ENCODE results near the gene CTSL.
A peak's percentile ranks its signal among the peaks of the same experiment; 100 is the strongest.

The CTSL gene

GRCh38 chr9:87725900-87726709, at the start of gene CTSL:
CTSL (plus strand) TSS chr9:87726119; CDS start chr9:87727604, 1,485 bp downstream.
- CTCF ChIA-PET = interaction anchor here (0.6 to 1.6 kb wide), 5 partner anchors 11 to 87 kb away, joined by 3 to 6 read pairs (median 4); no protein-coding TSS in a partner anchor
- peak within 1 kb of the TSS; percentile 84 for H3K27ac ChIP-seq
- peak; percentile 87 for DNase-seq (ENCODE audit: low spot score)
- no peak; the same call in 1 of the 2 replicates for TF ChIP-seq CTCF (conservative IDR thresholded peaks at IDR 0.05; ENCODE audit: low read depth)
- POLR2A ChIA-PET (ENCODE audit: low non-redundant PET) = interaction anchor here (0.5 to 2.2 kb wide), 2 partner anchors 8 to 12 kb away, joined by 4 to 10 read pairs; no protein-coding TSS in a partner anchor

GRCh38 chr9:87676976-87677775, 48.7 kb upstream of the CTSL start:
- ChIA-PET POLR2A (ENCODE audit: low non-redundant PET) (no interaction called here), CTCF (interaction anchor here (0.6 to 2.0 kb wide), 4 partner anchors 14 to 996 kb away, joined by 3 to 15 read pairs (median 4); no protein-coding TSS in a partner anchor)
- DNase-seq (ENCODE audit: low spot score) = no peak
- no peak overlapping the region for H3K27ac ChIP-seq
- TF ChIP-seq CTCF (conservative IDR thresholded peaks at IDR 0.05; ENCODE audit: low read depth) = no peak

- DNase-seq (ENCODE audit: low spot score) = no peak
- POLR2A ChIA-PET (ENCODE audit: low non-redundant PET) = no interaction called here
- CTCF ChIA-PET = interaction anchor here (0.6 to 2.0 kb wide), 6 partner anchors 12 to 1149 kb away, joined by 3 to 15 read pairs (median 3); no protein-coding TSS in a partner anchor
- no peak overlapping the region for H3K27ac ChIP-seq
- no peak for TF ChIP-seq CTCF (conservative IDR thresholded peaks at IDR 0.05; ENCODE audit: low read depth)
Observed at GRCh38 chr9:87677776-87678587, 47.9 kb upstream of the CTSL start.

GRCh38 chr9:87678650-87679355, 47.1 kb upstream of the CTSL start:
- peak; percentile 74 for TF ChIP-seq CTCF (conservative IDR thresholded peaks at IDR 0.05; ENCODE audit: low read depth)
- POLR2A ChIA-PET (ENCODE audit: low non-redundant PET) = no interaction called here
- no peak overlapping the region for H3K27ac ChIP-seq
- CTCF ChIA-PET = interaction anchor here (0.7 to 2.0 kb wide), 3 partner anchors 11 to 351 kb away, joined by 3 to 15 read pairs (median 3); no protein-coding TSS in a partner anchor
- peak; percentile 82 for DNase-seq (ENCODE audit: low spot score)

- CTCF ChIA-PET = interaction anchor here (1.2 kb wide), 1 partner anchor 131 kb away, joined by 6 read pairs; no protein-coding TSS in a partner anchor
- DNase-seq (ENCODE audit: low spot score) = no peak
- no peak overlapping the region for H3K27ac ChIP-seq
- TF ChIP-seq CTCF (conservative IDR thresholded peaks at IDR 0.05; ENCODE audit: low read depth) = no peak
- POLR2A ChIA-PET (ENCODE audit: low non-redundant PET) = no interaction called here
Observed at GRCh38 chr9:87681271-87682061, 44.5 kb upstream of the CTSL start.
